Mucosa of rectum (tissue), 2 donors: ENCODE data around the gene KCTD4.
"Not testable (repeated sequence)": the region's sequence is repeated elsewhere in the genome, so short reads cannot be mapped to it uniquely, and the experiment has no call there.

Experiments used
- H3K27ac ChIP-seq, 2 donors: one replicate each; pipeline ENCODE4 v1.7.0; 2013; ENCODE audit warnings: inconsistent platforms in 2 of 2, low read depth in 2 of 2, low read length in 2 of 2
- H3K27me3 ChIP-seq, 2 donors: one replicate each; pipeline ENCODE4 v1.7.0; 2013; ENCODE audit warnings: low read length in 2 of 2; ENCODE audit not compliant: control insufficient read depth in 2 of 2, insufficient read depth in 2 of 2
- H3K36me3 ChIP-seq, 2 donors: one replicate each; pipeline ENCODE4 v1.7.0; 2013; ENCODE audit warnings: low read length in 2 of 2; ENCODE audit not compliant: control insufficient read depth in 2 of 2, insufficient read depth in 2 of 2
- H3K4me1 ChIP-seq, 2 donors: one replicate each; pipeline ENCODE4 v1.7.0; 2013; ENCODE audit warnings: low read length in 2 of 2, mild to moderate bottlenecking in 1 of 2; ENCODE audit not compliant: control insufficient read depth in 2 of 2, insufficient read depth in 2 of 2
- H3K4me3 ChIP-seq, 2 donors: one replicate each; pipeline ENCODE4 v1.7.0; 2013; ENCODE audit warnings: low read length in 2 of 2
- H3K9ac ChIP-seq, 2 donors: one replicate each; pipeline ENCODE4 v1.7.0; 2013; ENCODE audit warnings: low read length in 2 of 2, low read depth in 1 of 2, mild to moderate bottlenecking in 1 of 2
- H3K9me3 ChIP-seq, 2 donors: one replicate each; pipeline ENCODE4 v1.7.0; 2013; ENCODE audit warnings: low read length in 2 of 2; ENCODE audit not compliant: control insufficient read depth in 2 of 2
- donor health status: healthy.
- donor health status: Normal muscosa, but diverticular disease.

The KCTD4 gene

DNA sequence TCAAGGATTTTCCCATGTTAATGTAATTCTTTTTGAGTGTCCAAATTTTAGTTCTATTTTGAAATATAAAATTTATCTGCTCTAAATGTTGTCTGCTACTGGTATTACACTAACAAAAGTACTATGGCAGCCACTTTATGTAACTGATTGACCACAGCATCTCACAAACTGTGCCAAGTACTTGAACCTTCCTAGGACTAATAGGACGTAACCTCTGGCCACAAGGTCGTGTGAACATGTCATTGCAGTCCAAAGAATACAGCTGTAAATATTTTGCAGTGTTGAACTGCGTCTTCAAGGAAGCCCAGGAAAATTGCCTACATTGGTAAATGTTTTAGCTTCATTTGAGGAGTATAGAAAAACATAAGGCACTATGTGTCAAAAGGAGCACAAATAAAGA lies 1.9 kb downstream of the KCTD4 start:
- Histone ChIP-seq H3K27me3 (no peaks in the 10 kb centered on the region), H3K36me3 (no peaks in the 10 kb centered on the region), H3K9me3 (no peaks in the 10 kb centered on the region), H3K4me1 (no peaks in the 10 kb centered on the region), H3K27ac (no peak overlapping the region), H3K9ac (no peak overlapping the region), H3K4me3 (no peak overlapping the region)

DNA sequence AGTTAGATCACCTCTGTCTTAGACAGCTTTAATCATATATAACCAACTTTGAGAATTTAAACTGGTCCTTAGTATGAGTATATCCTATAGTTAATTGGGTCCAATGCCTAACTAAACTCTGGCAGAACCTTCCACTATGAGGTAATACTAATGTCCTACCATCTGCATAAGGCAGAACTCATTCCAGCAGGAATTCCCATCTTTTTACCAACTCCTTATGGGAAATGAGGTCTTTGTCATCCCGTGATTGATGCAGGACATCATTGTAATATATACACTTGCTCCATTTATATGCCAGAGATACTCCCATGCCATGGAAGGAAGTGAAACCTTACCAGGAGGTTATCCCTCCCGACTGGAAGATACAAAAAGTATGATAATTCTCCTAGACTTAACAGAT lies 2.8 kb downstream of the KCTD4 start:
- Histone ChIP-seq H3K36me3 (no peaks in the 10 kb centered on the region), H3K9ac (no peak overlapping the region), H3K4me1 (no peaks in the 10 kb centered on the region), H3K4me3 (no peak overlapping the region), H3K9me3 (no peaks in the 10 kb centered on the region), H3K27ac (no peak overlapping the region), H3K27me3 (no peaks in the 10 kb centered on the region)

- Histone ChIP-seq H3K4me1 (no peaks in the 10 kb centered on the region), H3K27ac (no peak overlapping the region), H3K9ac (no peak overlapping the region), H3K27me3 (no peaks in the 10 kb centered on the region), H3K4me3 (no peak overlapping the region), H3K36me3 (no peaks in the 10 kb centered on the region), H3K9me3 (no peaks in the 10 kb centered on the region)
Measured at GRCh38 chr13:45196622-45197021, 4.2 kb downstream of the KCTD4 start.

DNA sequence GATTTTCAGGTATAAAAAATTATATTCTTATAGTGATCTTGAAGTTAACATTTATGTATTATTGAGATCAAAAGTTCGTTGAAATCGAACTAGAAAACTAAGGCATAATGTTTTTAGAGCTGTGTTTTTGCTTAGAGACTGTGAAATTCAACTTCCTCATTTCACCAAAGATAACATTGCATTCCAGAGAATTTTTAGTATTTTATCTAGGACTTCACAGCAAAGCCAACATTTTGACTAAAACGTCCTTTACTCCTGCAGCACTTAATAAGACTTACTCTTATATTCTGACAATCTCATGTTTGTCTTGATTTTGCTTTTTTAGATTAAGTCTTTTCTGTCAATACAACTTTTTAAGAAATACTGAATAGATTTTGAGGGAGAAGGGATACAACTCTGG lies 4.7 kb downstream of the KCTD4 start:
- H3K27ac ChIP-seq = no peak overlapping the region

DNA sequence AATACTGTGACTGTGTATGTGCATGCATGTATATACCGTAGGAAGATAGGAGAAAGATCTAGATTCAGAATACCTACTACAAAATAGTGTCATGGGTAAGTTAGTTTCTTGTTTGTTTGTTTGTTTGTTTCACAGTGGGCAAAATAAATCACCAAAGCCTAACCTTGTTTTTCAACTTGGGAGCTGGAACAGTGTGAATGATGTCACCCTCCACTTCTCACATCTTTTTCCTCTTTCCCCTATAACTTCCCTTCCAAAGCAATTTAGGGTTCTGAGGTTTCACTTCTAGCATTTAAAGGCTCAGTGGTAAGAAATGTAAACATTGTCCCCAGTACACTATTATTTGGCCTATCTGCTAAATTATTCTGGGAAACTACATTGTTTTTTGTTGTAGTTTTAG lies 5.4 kb downstream of the KCTD4 start:
- Histone ChIP-seq H3K9me3 (no peaks in the 10 kb centered on the region), H3K4me3 (no peak overlapping the region), H3K4me1 (no peaks in the 10 kb centered on the region), H3K27ac (no peak overlapping the region), H3K36me3 (no peaks in the 10 kb centered on the region), H3K9ac (no peak overlapping the region), H3K27me3 (no peaks in the 10 kb centered on the region)

More for the DNA sequence above, 4.7 kb downstream of the KCTD4 start:
- Histone ChIP-seq H3K4me3 (no peak overlapping the region), H3K27me3 (no peaks in the 10 kb centered on the region), H3K9me3 (no peaks in the 10 kb centered on the region), H3K36me3 (no peaks in the 10 kb centered on the region), H3K9ac (no peak overlapping the region), H3K4me1 (no peaks in the 10 kb centered on the region)

- Histone ChIP-seq H3K27ac (no peak overlapping the region), H3K4me3 (no peak overlapping the region), H3K9me3 (no peaks in the 10 kb centered on the region), H3K36me3 (no peaks in the 10 kb centered on the region), H3K4me1 (no peaks in the 10 kb centered on the region), H3K27me3 (no peaks in the 10 kb centered on the region), H3K9ac (no peak overlapping the region)
Measured at GRCh38 chr13:45194081-45194939, 6.5 kb downstream of the KCTD4 start.

DNA sequence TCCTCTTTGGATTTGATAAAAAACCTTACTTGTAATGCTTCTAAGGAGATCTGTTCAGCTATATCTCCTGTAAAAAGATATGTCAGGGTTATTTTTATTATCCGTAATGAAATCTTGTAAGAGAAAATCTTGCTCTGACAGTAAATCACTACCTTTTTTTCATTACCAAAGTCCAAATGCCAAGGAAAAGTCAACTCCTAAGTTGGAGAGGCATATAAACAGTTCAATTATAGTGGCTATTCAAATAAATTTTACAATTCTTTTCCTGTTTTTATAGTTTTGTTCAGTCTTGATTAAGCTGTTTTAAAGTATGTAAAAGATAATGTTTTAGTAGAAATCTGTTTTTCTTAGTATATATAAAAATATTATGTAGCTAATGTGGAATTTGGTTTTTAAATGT lies 9.0 kb downstream of the KCTD4 start:
- Histone ChIP-seq H3K36me3 (no peaks in the 10 kb centered on the region), H3K4me3 (no peak overlapping the region), H3K27me3 (no peaks in the 10 kb centered on the region)

DNA sequence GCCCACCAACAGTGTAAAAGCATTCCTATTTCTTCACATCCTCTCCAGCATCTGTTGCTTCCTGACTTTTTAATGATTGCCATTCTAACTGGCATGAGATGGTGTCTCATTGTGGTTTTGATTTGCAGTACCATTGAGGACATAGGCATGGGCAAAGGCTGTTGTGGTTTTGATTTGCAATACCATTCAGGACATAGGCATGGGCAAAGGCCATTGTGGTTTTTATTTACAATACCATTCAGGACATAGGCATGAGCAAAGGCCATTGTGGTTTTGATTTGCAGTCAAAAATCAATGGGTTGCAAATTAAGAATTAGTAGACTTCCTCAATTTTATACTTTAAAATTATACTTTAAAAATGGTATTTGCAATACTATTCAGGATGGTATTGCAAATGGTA lies 11.3 kb downstream of the KCTD4 start:
- not testable (repeated sequence) for H3K9me3 ChIP-seq, H3K27ac ChIP-seq, H3K9ac ChIP-seq, H3K27me3 ChIP-seq, H3K36me3 ChIP-seq, H3K4me3 ChIP-seq, H3K4me1 ChIP-seq

More for the DNA sequence above, 9.0 kb downstream of the KCTD4 start:
- Histone ChIP-seq H3K9ac (no peak overlapping the region), H3K9me3 (no peaks in the 10 kb centered on the region), H3K27ac (no peak overlapping the region), H3K4me1 (no peaks in the 10 kb centered on the region)

- H3K27me3 ChIP-seq, H3K4me3 ChIP-seq, H3K36me3 ChIP-seq, H3K4me1 ChIP-seq, H3K9ac ChIP-seq, H3K9me3 ChIP-seq, H3K27ac ChIP-seq: not testable (repeated sequence)
Measured at GRCh38 chr13:45189077-45189476, 11.8 kb downstream of the KCTD4 start.

- Histone ChIP-seq H3K4me1 (peaks cover 0 to 4% of the 10 kb centered on the region in 2 donors), H3K36me3 (no peaks in the 10 kb centered on the region), H3K9me3 (no peaks in the 10 kb centered on the region), H3K9ac (no peak overlapping the region), H3K27me3 (no peaks in the 10 kb centered on the region), H3K4me3 (no peak overlapping the region), H3K27ac (no peak overlapping the region)
Measured at GRCh38 chr13:45185286-45185685, 15.6 kb downstream of the KCTD4 start.
